SIG-M5 treated with dmso at 0.1 percent for 504 hours (cell line): ENCODE results near the gene OR8D4.
"Not testable (repeated sequence)": the region's sequence is repeated elsewhere in the genome, so short reads cannot be mapped to it uniquely, and the experiment has no call there.

Source experiments
- DNase-seq: peaks from one replicate; lab custom pipeline; 2025; ENCODE audit not compliant: unreplicated experiment; lab: John Stamatoyannopoulos, UW

OR8D4 gene

DNA sequence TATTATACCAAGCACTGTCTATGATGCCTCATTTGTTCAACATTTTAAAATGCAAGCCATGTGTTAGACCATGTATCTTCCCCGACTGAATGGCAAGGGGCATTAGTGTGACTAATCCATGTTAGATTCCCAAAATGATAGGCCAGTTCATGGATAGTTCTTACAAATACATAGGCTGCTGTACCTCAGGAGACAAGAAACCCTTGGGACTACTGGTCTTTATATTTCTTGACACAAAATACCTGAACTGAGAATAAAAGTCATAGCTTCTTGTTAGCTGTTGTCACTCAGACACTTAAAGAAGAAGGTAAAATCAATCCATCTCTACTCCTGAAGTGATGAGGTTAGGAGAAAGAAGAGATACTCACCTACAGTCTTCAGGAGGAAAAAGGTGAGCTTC is at the start of gene OR8D4:
Gene OR8D4 (plus strand): TSS at position 301 of the 400 bp plus-strand sequence. CDS start 4,265 bp downstream, outside the sequence.
- no peak for DNase-seq

DNA sequence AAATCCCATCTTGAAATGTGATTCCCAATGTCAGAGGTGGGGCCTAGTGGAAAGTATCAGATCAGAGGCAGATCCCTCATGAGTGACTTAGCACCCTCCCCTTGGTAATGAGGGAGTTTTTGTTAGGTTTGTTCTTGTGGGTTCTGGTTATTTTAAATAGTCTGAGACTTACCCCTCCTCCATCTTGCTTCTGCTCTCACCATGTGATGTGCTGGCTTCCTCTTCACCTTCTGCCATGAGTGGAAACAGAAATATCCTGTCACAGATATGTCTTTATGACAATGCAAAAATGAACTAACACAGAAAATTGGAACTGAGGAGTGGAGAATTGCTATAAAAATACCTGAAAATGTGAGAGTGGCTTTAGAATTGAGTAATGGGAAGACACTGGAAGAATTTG is 49.6 kb upstream of the OR8D4 start:
- DNase-seq: no peak

DNA sequence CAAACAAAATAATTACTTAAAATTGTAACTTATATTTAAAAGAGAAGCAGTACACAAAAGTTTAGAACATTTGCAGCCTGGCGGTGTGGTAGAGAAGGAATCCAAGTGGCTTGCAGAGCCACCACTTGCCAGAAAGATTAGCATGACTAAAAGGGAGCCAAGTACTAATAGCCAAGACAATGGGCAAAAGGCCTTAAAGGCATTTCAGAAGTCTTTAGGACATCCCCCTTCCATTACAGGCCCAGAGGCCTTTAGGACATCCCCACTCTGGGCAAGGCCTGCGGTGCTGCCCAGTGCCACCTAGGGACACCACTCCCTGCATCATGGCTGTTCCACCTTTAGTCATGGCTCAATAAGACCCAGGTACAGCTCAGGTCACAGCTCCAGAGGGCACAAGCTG is 48.9 kb upstream of the OR8D4 start:
- DNase-seq: no peak

DNA sequence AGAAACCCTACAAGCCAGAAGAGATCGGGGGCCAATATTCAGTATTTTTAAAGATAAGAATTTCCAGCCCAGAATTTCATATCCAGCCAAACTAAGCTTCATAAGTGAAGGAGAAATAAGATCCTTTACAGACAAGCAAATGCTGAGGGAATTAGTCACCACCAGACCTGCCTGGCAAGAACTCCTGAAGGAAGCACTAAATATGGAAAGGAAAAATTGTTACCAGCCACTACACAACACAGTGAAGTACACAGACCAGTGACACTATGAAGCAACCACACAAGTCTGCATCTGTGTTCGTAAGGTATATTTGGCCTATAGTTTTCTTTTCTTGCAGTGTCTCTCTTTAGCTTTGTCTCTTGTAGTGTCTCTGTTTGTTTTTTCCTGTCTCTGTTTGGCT is 45.5 kb upstream of the OR8D4 start:
- DNase-seq: no peak

DNA sequence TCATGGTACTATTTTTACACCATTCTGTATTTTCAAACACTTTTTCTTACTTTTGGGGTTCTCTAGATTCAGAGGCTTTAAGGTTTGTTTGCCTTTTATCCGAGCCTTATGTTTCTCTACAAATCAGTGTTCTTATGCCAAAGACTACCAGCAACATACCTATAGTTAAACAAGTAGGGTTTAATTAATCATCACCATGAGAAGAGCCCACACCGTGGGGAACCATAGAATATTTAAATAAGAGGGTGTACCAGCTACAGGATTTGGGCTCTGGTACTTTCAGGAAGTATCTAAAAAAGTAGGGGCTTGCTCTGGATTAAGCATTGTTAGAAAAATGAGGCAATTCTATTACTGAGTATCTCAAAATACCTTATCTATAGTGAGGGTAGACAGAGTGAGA is 42.2 kb upstream of the OR8D4 start:
- no peak for DNase-seq

DNA sequence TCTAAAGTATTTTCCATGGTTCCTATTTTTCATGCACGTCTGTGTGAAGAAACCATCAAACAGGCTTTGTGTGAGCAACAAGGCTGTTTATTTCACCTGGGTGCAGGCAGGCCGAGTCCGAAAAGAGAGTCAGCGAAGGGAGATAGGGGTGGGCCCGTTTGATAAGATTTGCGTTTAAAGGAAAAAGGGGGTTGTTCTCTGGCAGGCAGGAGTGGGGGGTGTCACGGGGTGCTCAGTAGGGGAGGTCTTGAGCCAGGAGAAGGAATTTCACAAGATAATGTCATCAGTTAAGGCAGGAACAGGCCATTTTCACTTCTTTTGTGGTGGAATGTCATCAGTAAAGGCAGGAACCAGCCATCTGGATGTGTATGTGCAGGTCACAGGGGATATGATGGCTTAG is 36.7 kb upstream of the OR8D4 start:
- not testable (repeated sequence) for DNase-seq

DNA sequence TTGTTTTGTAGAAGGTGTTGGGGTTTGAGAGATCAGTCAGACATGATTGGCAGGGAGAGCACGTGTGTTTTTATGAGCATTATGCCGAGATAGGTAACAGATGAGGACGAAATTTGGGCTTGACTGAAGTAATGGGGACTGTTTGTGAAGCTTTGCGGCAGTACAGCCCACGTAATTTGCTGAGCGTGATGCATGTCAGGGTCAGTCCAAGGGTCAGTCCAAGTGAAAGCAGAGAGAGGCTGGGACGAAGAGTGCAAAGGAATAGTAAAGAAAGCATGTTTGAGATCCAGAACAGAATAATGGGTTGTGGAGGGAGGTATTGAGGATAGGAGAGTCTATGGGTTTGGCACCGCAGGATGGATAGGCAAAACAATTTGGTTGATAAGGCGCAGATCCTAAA is 34.2 kb upstream of the OR8D4 start:
- not testable (repeated sequence) for DNase-seq

DNA sequence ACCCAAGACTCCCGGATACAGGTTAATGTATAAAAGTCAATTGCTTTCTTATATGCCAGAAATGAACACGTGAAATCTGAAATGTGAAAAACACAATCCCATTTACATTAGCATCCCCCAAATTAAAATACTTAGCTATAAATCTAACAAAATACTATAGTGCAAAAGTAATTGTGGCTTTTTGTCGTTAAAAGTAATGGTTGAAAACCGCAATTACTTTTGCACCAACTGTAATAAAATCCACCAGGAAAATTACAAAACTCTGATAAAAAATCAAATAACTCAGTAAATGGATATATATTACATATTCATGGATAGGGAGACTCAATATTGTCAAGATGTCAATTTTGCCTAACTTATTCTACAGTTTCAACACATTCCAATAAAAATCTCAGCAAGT is 21.1 kb upstream of the OR8D4 start:
- no peak for DNase-seq

DNA sequence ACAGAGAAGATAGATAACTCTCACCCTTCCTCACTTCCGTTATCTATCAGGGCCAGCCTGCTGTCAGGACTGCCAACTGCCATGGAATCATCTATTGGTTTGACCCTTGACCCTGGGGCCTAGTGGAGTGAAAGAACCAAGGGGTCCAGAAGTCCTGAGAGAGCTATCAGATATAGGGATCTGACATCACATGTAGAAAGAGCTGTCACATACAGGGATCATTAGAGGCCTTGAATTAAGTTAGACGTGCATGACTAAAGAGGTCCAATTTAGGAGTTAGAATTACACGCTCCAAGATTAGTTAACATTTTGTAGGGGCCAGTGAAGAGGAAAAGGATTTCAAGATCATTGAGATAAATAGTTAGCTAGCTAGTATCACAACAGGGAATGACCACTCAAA is 16.4 kb upstream of the OR8D4 start, which contains the start of gene TMEM225:
Gene TMEM225 (minus strand): TSS at position 101 of the 400 bp plus-strand sequence. CDS start 245 bp downstream, outside the sequence.
- DNase-seq: no peak

DNA sequence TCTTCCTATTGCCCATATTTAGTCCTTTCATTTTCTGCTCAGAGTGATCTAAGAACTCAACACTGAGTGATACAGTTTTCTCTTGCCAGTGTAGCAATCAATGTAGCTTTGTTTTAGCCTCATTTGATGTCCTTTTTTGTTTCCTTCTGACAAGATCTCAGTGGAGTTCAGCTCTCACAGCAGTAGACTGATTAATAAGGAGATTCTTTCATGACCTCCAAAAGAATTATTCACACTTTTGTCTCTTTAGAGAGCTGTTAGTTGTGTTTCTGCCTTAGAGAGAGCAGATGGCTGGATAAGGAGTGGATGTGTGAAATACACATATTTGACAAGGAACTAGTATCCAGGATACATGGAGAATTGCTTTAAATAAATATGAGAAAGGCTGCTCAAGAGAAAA is 9.9 kb upstream of the OR8D4 start:
- no peak for DNase-seq

DNA sequence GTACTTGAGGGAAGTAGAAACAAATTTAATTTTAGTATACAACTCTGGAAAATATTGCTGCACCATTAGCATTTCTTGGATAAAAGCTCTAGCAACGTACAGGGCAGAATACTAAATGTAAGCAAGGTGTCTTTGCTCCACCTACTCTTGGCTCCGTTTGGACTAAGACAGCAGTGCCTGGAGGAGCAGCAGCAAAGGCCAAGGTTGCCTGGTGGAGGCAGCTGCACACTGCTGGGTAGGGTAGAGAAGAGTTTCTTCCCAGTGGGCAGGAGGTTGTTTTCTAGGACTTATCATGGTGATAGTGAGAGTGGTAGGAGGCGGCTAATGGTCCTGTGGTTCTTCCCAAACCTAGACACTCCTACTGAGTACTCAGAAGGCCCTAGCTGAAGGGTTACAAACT is 2.2 kb upstream of the OR8D4 start:
- no peak for DNase-seq

DNA sequence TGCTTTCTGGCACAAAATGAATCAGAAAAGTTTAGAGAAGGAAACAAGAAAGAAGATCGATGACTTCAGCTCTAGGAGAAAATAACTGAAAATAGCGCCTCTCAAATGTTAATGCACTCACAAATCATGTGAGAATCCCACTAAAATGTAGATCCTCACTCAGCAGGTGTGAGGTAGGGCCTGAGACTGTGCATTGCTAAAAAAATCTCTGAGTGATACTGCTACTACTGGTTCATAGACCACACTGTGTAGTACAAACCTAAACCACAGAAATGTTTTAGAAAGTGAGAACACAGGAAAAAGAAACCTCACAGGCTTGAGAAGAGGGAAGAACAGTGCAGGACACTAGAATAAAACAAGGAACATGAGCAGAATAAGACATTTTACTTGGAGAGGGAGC is 2.0 kb downstream of the OR8D4 start:
- DNase-seq: no peak

DNA sequence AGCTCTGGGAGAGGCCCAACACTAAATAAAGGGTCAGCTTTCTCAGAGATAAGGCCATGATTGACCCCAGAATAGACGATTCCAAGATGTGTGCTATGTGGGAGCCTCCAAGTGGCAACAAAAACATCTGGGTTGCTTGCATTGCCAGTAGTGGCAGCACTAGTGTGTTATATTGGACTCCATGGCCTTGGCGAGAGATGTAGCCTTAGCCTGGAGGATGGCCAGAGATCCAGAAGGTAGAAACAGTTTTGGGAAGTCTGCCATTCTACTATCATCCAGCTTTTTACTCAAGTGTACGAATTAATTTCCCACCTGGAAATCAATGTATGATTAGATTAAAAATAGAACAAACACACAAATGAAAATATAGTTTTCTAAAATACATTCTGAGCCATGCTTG is 3.0 kb downstream of the OR8D4 start:
- DNase-seq: no peak

DNA sequence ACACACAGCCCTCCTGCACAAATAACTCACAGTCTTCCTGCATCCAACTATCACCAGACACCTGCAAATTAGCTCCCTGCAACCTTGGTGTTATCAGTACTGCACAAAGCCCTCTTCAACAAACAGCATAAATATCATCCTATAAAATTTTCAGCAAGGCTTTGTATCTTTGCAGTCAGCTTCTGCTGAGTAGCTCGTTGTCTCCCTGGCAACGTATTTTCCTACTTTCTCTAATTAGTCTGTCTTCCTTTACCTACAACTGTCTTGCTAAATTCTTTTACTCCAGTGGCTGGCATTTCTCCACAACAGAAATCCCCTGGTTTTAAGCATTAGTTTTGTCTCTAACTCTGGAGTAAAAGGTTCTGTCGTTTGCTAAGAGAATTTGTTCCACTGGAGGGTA is 3.9 kb downstream of the OR8D4 start:
- DNase-seq: no peak

DNA sequence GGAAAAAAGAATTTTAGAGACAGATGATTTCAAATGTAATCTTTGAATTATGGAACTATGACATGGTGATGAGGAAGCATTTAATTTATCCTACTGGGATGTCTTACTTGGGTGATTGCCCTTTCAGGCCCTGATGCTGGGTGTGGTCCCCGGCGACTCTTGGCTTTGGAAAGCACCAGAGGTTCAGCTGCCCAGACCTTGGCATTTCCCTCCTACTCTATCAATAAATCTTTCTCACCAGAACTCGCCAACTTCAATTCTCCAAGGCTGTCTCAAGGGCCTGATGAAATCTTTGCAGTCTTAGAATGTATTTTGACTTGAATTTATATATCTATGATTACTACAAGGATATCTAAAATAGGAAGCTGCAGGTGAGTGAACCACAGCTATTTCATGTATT is 19.0 kb downstream of the OR8D4 start:
- no peak for DNase-seq

DNA sequence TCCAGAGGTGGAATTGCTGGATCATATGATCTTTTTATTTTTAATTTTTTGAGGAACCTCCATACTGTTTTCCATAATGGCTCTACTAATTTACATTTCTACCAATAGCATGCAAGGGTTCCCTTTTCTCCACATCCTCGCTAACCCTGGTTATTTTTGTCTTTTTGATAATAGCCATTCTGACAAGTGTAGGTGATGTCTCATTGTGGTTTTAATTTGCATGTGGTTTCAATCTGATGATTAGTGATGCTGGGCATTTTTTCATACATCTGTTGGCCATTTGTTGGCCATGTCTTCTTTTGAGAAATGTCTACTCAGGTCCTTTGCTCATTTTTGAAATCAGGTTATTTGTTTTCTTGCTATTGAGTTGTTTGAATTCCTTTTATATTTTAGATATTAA is 22.1 kb downstream of the OR8D4 start:
- DNase-seq: no peak

DNA sequence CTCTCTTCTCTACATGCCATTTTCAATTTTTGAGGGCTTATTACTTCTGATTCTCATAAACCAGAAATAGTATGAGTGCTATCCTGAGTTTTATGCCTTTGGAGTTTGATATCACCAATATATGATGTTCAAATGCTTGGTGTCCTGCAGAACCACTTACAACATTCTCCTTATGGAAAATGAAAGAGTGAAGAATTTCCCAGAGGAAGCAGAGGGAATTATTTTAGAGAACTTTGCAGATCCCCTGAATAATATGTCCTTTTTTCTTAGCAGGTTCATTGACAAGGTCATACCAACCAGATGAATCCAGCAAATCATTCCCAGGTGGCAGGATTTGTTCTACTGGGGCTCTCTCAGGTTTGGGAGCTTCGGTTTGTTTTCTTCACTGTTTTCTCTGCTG is 37.4 kb downstream of the OR8D4 start, which contains the start of gene OR4D5:
Gene OR4D5 (plus strand): TSS at position 301 of the 400 bp plus-strand sequence. CDS start 0 bp downstream, at position 301.
- no peak for DNase-seq

DNA sequence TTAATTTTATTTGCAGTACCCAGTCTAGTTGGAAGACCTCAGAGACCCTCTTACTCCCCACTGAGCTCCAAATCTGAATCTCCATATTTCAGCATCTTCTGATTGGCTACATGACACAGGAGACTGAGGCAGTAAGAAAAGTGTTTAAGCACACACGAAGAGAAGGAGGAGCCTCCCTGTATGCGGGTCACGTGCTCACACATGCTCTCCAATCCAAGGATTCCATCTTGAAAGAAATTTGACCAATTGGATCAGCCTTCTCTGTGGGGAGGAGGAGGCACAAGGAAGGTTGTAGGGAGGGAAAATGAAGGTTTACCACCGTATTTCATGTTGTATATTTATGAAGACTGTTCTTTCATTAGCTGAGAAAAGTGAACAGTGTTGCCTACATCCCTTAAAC is 40.4 kb downstream of the OR8D4 start:
- no peak for DNase-seq

DNA sequence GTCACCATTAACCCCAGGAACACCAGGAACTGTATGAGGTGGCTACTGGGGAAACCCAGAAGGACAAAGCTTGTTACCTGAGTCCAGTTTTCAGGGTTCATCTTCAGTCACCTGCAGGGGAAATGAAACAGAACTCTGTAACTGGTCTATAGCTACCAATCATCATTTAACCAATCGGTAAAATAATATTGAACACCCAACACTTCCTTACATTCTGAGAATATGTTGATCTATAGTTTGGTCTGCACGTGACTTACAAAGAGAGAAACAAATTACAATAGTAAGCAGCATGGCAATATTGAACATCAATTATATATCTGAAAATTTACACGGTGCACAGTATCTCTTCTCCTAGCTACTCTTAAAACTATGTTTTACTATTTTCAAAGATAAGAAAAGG is 41.8 kb downstream of the OR8D4 start, which contains the start of gene OR6T1:
Gene OR6T1 (minus strand): TSS at position 101 of the 400 bp plus-strand sequence. CDS start 0 bp downstream, at position 101.
- no peak for DNase-seq

DNA sequence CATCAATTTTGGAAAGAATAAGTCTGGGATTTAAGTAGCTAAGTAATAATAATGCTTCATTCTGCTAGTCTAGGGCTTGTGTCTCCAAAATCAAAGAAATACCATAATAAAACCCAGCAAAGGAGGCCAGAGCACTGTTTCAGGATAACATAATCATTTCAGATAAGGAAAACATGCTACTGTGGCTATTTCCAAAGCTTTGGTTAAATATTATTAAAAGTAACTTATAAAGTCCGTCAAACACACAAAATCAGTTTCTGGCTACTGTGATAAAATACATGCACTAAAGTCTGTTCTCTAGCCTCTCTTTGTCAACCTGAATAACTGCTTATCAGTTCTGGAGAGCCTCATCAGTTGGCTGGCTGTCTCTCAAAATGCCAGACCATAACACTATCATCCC is 43.2 kb downstream of the OR8D4 start:
- no peak for DNase-seq

DNA sequence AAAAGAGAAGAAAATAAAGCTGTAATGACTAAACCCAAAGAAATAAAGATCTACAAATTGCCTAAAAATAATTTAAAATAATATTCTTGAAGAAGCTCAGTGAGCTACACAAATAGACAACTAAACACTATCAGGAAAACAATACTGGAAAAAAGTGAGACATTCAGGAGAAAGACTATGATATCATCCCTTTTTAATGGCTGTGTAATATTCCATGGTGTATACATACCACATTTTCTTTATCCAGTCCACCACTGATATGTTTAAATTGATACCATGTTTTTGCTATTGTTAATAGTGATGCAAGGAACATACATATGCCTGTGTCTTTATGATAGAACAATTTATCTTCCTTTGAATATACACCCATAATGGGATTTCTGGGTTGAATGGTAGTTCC is 54.8 kb downstream of the OR8D4 start:
- DNase-seq: no peak
